GM19023 (cell line): Measurements from ENCODE around the gene PCGF1.
"Not testable (repeated sequence)": the region's sequence is repeated elsewhere in the genome, so short reads cannot be mapped to it uniquely, and the experiment has no call there.

Experiments
- ATAC-seq: cut with Tn5 transposase; IDR thresholded peaks from one replicate; pipeline ENCODE4 v1.9.1; 2021; ENCODE audit warnings: mild to moderate bottlenecking, moderate library complexity; ENCODE audit not compliant: unreplicated experiment

Gene PCGF1

GRCh38 chr2:74474481-74474880 is 33.0 kb downstream of the PCGF1 start:
- no peak for ATAC-seq

GRCh38 chr2:74472945-74473258 is 34.6 kb downstream of the PCGF1 start:
- ATAC-seq = no peak

DNA sequence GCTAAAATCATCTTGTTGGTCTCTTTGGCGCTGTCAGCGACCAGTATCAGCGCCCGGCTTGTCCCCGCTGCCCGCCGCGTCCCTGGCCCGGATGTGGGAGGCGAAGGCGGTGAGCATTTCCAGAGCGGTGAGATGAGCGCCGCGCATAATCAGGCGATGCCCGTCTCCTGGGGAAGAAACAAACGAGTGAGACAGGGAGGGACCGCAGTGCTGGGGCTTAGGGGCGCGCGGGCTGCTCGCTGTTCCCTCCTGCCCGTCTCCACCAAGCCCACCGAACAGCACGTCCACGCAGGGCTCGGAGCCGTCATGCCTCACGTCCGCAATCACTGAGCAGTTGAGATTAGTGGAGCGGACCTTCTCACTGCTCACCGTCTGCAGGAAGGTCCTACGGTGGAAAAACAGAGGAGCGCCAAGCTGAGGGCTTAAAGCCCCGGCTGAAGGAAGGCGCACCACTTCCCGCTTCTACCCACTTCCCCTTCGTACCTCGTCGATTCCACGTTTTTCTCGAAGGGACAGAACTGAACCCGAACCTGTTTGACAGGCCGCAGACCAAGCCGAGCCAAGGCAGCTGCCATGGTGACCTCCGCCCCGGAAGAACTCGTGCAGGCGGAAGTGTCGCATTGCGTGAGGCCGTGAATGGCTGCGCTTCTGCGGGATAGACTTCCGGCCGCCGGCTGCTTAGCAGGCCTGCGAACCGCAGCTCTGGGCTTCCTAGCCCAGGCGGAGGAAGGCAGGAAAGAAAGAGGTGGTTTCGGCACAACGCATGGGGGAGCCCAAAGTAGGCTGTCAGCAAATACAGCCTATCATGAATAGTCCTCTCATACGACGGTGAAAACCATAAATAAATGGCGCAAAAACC is 35.2 kb downstream of the PCGF1 start, which contains the start of gene MRPL53:
Gene MRPL53 (minus strand): TSS at position 595 of the 859 bp plus-strand sequence. CDS start 20 bp downstream, at position 575.
- ATAC-seq = peak; percentile 89

- no peak for ATAC-seq
Observed at GRCh38 chr2:74471332-74472065, 36.0 kb downstream of the PCGF1 start.

GRCh38 chr2:74470742-74471141 is 36.8 kb downstream of the PCGF1 start:
- not testable (repeated sequence) for ATAC-seq

GRCh38 chr2:74464406-74464805 is 43.1 kb downstream of the PCGF1 start:
- ATAC-seq = peak; percentile 2

DNA sequence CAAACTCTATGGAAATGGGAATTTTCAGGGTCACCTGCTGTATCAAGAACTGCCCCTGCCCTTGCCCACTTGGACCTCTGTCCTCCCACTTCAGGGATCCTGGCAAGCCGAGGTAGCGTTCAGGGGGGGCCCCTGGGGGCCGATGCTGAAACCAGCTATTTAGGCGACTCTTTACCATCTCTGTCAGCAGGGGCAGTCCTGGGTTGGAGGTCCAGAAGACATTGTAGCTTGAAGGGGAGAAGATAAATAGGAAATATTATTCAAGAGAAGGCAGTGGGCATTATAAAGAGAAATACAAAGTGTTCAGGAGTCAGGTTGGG is 44.7 kb downstream of the PCGF1 start:
- ATAC-seq = no peak

DNA sequence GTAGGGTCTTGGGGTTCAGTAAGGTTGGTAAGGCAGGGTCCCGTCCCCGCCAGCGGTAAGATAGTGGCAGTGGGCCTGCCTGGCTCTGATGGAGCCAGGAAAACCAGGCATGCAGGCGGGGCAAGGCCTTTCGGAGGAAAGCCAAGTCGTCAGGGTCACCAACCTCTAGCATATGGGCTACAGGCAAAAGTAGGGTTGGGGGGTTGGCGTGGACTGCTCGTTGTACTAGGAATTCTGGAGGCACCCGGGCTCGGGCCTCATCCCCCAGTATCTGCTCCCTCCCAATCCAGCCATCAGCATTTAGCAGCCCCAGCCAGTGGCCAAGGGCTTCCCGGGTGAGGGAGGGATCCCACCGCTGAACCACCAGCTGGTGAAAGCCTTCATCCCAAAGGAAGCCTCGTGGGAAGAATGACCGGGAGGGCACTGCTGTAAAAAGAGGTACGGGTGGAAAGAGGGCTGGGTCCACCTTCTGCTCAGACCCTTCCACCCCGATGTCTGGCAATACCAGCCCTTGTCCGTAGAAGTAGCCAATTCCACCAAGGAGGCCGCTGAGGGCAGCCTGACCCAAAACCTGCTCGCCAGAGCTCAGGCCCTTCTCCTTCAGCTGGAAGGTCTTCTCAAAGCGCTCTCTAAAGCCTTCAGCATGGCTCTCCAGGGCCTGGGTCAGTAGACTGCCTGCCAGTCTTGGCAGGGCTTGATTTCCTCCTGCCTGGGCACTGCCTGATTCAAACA is 45.3 kb downstream of the PCGF1 start:
- no peak for ATAC-seq

GRCh38 chr2:74461187-74462053 is 46.1 kb downstream of the PCGF1 start:
- no peak for ATAC-seq

- not testable (repeated sequence) for ATAC-seq
Observed at GRCh38 chr2:74460187-74460586, 47.3 kb downstream of the PCGF1 start.

GRCh38 chr2:74459503-74460118 is 47.9 kb downstream of the PCGF1 start:
- ATAC-seq = not testable (repeated sequence)

GRCh38 chr2:74458938-74459363 is 48.5 kb downstream of the PCGF1 start:
- no peak for ATAC-seq

GRCh38 chr2:74458132-74458937 is 49.2 kb downstream of the PCGF1 start, which contains the start of gene WBP1:
Gene WBP1, plus strand, starts transcription at chr2:74458438. Its CDS starts 165 bp downstream, at chr2:74458603.
- ATAC-seq = peak; percentile 81

GRCh38 chr2:74457549-74458131 is 49.9 kb downstream of the PCGF1 start:
- peak; percentile 37 for ATAC-seq

- ATAC-seq = no peak
Observed at GRCh38 chr2:74457129-74457548, 50.4 kb downstream of the PCGF1 start.
